OCI-LY7 (cell line): ENCODE results near the gene TSPOAP1. TPM values are rescaled to one million over a fixed set of nuclear protein-coding genes. Genes with fewer than 3 reads are reported as not detected.

ENCODE experiments used
- BruUV-seq: library from RNA; stranded (reverse); fragments of 400-500 nt; replicated peaks from 2 replicates; lab custom pipeline; 2021; lab: Mats Ljungman, UMichigan
- CTCF ChIA-PET: fragments of 300-600 bp; sonication (Branson Sonifier 250); formaldehyde crosslinking; loops from one replicate; lab custom pipeline; 2022; ENCODE audit warnings: antibody characterized with exemption; ENCODE audit not compliant: unreplicated experiment; lab: Charles Lee
- POLR2A ChIA-PET: fragments of 300-600 bp; sonication (Branson Sonifier 250); formaldehyde crosslinking; loops from one replicate; lab custom pipeline; 2022; ENCODE audit warnings: antibody characterized with exemption; lab: Charles Lee
- DNase-seq: peaks from one replicate; pipeline ENCODE4 v3.0.0-alpha.2; 2015; ENCODE audit warnings: low spot score
- H2AFZ ChIP-seq: fragments of 200-600 bp; sonication (generic), shearing (Covaris generic); 2 replicates; pipeline ENCODE4 v1.6.1; 2014; ENCODE audit warnings: mild to moderate bottlenecking, antibody characterized with exemption, low read length, moderate library complexity
- H3K27ac ChIP-seq: fragments of 200-600 bp; sonication (generic); 2 replicates; pipeline ENCODE4 v1.5.1; 2014; ENCODE audit warnings: mixed run types, low read depth, mild to moderate bottlenecking, moderate library complexity, low read length, inconsistent platforms; ENCODE audit not compliant: poor library complexity, severe bottlenecking
- H3K36me3 ChIP-seq: fragments of 200-600 bp; sonication (generic); 2 replicates; pipeline ENCODE4 v1.6.1; 2014; ENCODE audit warnings: mild to moderate bottlenecking, antibody characterized with exemption, low read length, moderate library complexity, mixed read lengths; ENCODE audit not compliant: insufficient read depth
- H3K4me1 ChIP-seq: fragments of 200-600 bp; sonication (generic); 2 replicates; pipeline ENCODE4 v1.5.1; 2014; ENCODE audit warnings: mild to moderate bottlenecking, low read length; ENCODE audit not compliant: insufficient read depth, poor library complexity, severe bottlenecking
- H3K4me2 ChIP-seq: fragments of 200-600 bp; sonication (generic); 2 replicates; pipeline ENCODE4 v1.6.1; 2014; ENCODE audit warnings: mild to moderate bottlenecking, low read length
- H3K4me3 ChIP-seq: fragments of 200-600 bp; sonication (generic); 2 replicates; pipeline ENCODE4 v1.5.1; 2014; ENCODE audit warnings: mild to moderate bottlenecking, low read depth, low read length; ENCODE audit not compliant: poor library complexity, severe bottlenecking
- H3K79me2 ChIP-seq: fragments of 200-600 bp; sonication (generic); 2 replicates; pipeline ENCODE4 v1.6.1; 2016; ENCODE audit warnings: low read depth, mild to moderate bottlenecking, low read length, moderate library complexity, mixed read lengths; ENCODE audit not compliant: insufficient read depth
- H3K9me2 ChIP-seq: fragments of 200-600 bp; sonication (generic); 2 replicates; pipeline ENCODE4 v1.6.1; 2016; ENCODE audit warnings: mild to moderate bottlenecking, low read length, mixed read lengths; ENCODE audit not compliant: insufficient read depth
- H3K9me3 ChIP-seq: fragments of 200-600 bp; sonication (generic); 2 replicates; pipeline ENCODE4 v1.6.1; 2014; ENCODE audit warnings: mild to moderate bottlenecking, mixed run types, low read length, mixed read lengths
- H4K20me1 ChIP-seq: fragments of 200-600 bp; sonication (generic); 2 replicates; pipeline ENCODE4 v1.6.1; 2014; ENCODE audit warnings: mild to moderate bottlenecking, antibody characterized with exemption, low read length, moderate library complexity, mixed read lengths; ENCODE audit not compliant: insufficient read depth
- CTCF ChIP-seq: fragments of 200-600 bp; sonication (generic); conservative IDR thresholded peaks from 2 replicates; pipeline ENCODE4 v1.5.1; 2014; ENCODE audit warnings: mild to moderate bottlenecking, antibody characterized with exemption, low read length, moderate library complexity, mixed read lengths
- EZH2phosphoT487 ChIP-seq: fragments of 200-600 bp; sonication (generic); IDR thresholded peaks from 2 replicates; pipeline ENCODE4 v1.6.1; 2018; ENCODE audit warnings: low read depth, borderline replicate concordance, mild to moderate bottlenecking, mixed run types, antibody characterized with exemption, low read length, moderate library complexity, mixed read lengths
- intact Hi-C: fragments of 100-400 bp; cut with micrococcal nuclease; formaldehyde crosslinking; loops from one replicate; pipeline ENCODE4 v1.10.0; 2022; ENCODE audit not compliant: unreplicated experiment
- total RNA-seq, 2 experiments: library from RNA; depleted of rRNA in 1 of 2; stranded (reverse); fragments of >200 nt in 1 of 2; shearing (Covaris generic) in 1 of 2; gene quantifications; 2 replicates each; pipeline ENCODE4 v1.2.3, GENCODE V29; 2014 to 2022

The TSPOAP1 gene
- total RNA-seq, 2 experiments from 2014 or later, result 24.0 to 50.6 TPM

GRCh38 chr17:58272367-58273280 lies 56.0 kb downstream of the TSPOAP1 start:
- Histone ChIP-seq H4K20me1 (no peaks in the 10 kb centered on the region), H3K79me2 (no peaks in the 10 kb centered on the region), H2AFZ (no peak overlapping the region), H3K27ac (no peak overlapping the region), H3K9me2 (no peaks in the 10 kb centered on the region), H3K4me2 (no peak overlapping the region), H3K36me3 (no peaks in the 10 kb centered on the region), H3K4me1 (no peaks in the 10 kb centered on the region), H3K9me3 (no peaks in the 10 kb centered on the region), H3K4me3 (no peak overlapping the region)
- BruUV-seq, result no TSS peak
- no peak for DNase-seq
- CTCF ChIA-PET, result no interaction called here
- intact Hi-C loops, result no loop called here
- TF ChIP-seq EZH2phosphoT487 (no peak), CTCF (no peak)
- POLR2A ChIA-PET, result interaction anchor here (0.5 kb wide), 1 partner anchor 13 kb away, joined by 5 read pairs; no protein-coding TSS in a partner anchor

- H3K4me2 ChIP-seq, result no peak overlapping the region
- no TSS peak for BruUV-seq
- no peak overlapping the region for H2AFZ ChIP-seq
- TF ChIP-seq EZH2phosphoT487 (no peak), CTCF (no peak)
- H3K79me2 ChIP-seq, result no peaks in the 10 kb centered on the region
- H3K27ac ChIP-seq, result no peak overlapping the region
- CTCF ChIA-PET, result no interaction called here
- no peaks in the 10 kb centered on the region for H3K9me2 ChIP-seq
- POLR2A ChIA-PET, result no interaction called here
- no peaks in the 10 kb centered on the region for H4K20me1 ChIP-seq
- no peaks in the 10 kb centered on the region for H3K9me3 ChIP-seq
- no peak for DNase-seq
- intact Hi-C loops, result no loop called here
- no peaks in the 10 kb centered on the region for H3K4me1 ChIP-seq
- H3K36me3 ChIP-seq, result no peaks in the 10 kb centered on the region
- H3K4me3 ChIP-seq, result no peak overlapping the region
These were observed 57.2 kb downstream of the TSPOAP1 start for GRCh38 chr17:58271216-58271931.
